ENCODE results near the gene TOP1.
"Not testable (repeated sequence)": the region's sequence is repeated elsewhere in the genome, so short reads cannot be mapped to it uniquely, and the experiment has no call there.

TOP1 gene

GRCh38 chr20:41131594-41132387, 103.2 kb downstream of the TOP1 start:
- DNase-seq (ENCODE audit: low read depth in 2 of 2) = no peak

GRCh38 chr20:41132388-41132775, 103.8 kb downstream of the TOP1 start:
- not testable (repeated sequence) for DNase-seq (ENCODE audit: low read depth in 2 of 2)

- peak in 1 of 2 experiments; percentile 50 for DNase-seq (ENCODE audit: low read depth in 2 of 2)
Observed at GRCh38 chr20:41133709-41134361, 105.2 kb downstream of the TOP1 start.

- DNase-seq (ENCODE audit: low read depth in 2 of 2) = no peak
Observed at GRCh38 chr20:41134362-41135186, 106.0 kb downstream of the TOP1 start.

- DNase-seq (ENCODE audit: low read depth in 2 of 2) = peak in 1 of 2 experiments; percentile 49
Observed at GRCh38 chr20:41135187-41135887, 106.7 kb downstream of the TOP1 start.

- DNase-seq (ENCODE audit: low read depth in 2 of 2) = no peak
Observed at GRCh38 chr20:41135888-41136679, 107.5 kb downstream of the TOP1 start.

GRCh38 chr20:41136680-41137613, 108.3 kb downstream of the TOP1 start, which contains the start of gene PLCG1:
Gene PLCG1 (plus strand): TSS chr20:41137543. CDS start chr20:41137642, 99 bp downstream.
- DNase-seq (ENCODE audit: low read depth in 2 of 2) = peak; percentile 81 to 82

GRCh38 chr20:41137614-41138474, 109.2 kb downstream of the TOP1 start:
- DNase-seq (ENCODE audit: low read depth in 2 of 2) = peak in 1 of 2 experiments; percentile 55

- DNase-seq (ENCODE audit: low read depth in 2 of 2) = no peak
Observed at GRCh38 chr20:41138475-41139226, 110.0 kb downstream of the TOP1 start.

- DNase-seq (ENCODE audit: low read depth in 2 of 2) = no peak
Observed at GRCh38 chr20:41139227-41140093, 110.8 kb downstream of the TOP1 start.

- no peak for DNase-seq (ENCODE audit: low read depth in 2 of 2)
Observed at GRCh38 chr20:41140226-41141133, 111.9 kb downstream of the TOP1 start.

GRCh38 chr20:41141153-41141815, 112.7 kb downstream of the TOP1 start:
- DNase-seq (ENCODE audit: low read depth in 2 of 2) = no peak

- no peak for DNase-seq (ENCODE audit: low read depth in 2 of 2)
Observed at GRCh38 chr20:41142245-41142644, 113.6 kb downstream of the TOP1 start.

GRCh38 chr20:41142919-41143318, 114.3 kb downstream of the TOP1 start:
- DNase-seq (ENCODE audit: low read depth in 2 of 2) = no peak

- no peak for DNase-seq (ENCODE audit: low read depth in 2 of 2)
Observed at GRCh38 chr20:41143354-41143753, 114.7 kb downstream of the TOP1 start.

All from stimulated activated CD4-positive, alpha-beta T cell treated with anti-CD3 and anti-CD28 coated beads, Interleukin-12 subunit alpha, Interleukin-12 subunit beta, amount 100 ng/mL, for 24 hours (primary cell).